ENCODE measurements around the gene TBC1D32.
"Not testable (repeated sequence)": the region's sequence is repeated elsewhere in the genome, so short reads cannot be mapped to it uniquely, and the experiment has no call there.

DNA sequence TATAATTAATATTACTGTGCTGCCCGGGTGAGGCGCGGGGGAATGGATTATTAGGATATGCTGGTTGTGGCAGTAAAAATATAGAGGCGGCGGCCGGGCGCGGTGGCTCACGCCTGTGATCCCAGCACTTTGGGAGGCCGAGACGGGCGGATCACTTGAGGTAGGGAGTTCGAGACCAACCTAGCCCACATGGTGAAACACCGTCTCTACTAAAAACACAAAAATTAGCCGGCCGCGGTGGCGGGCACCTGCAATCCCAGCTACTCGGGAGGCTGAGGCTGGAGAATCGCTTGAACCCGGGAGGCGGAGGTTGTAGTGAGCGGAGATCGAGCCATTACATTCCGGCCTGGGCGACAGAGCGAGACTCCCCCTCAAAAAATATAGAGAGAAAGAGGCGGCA, 586 bp downstream of the TBC1D32 start:
- not testable (repeated sequence) for TF ChIP-seq POLR2A, POLR2AphosphoS5 (IDR thresholded peaks at IDR 0.05; ENCODE audit: low read depth, low read length)
